Smooth muscle cell (in vitro differentiated cells): ENCODE data around the gene PDE6H. TPM values are rescaled to one million over a fixed set of nuclear protein-coding genes. Genes with fewer than 3 reads are reported as not detected.

ENCODE experiments used
- DNase-seq: peaks from one replicate; lab custom pipeline; 2025; ENCODE audit not compliant: unreplicated experiment; lab: John Stamatoyannopoulos, UW
- H2AFZ ChIP-seq: fragments of 200-600 bp; sonication (generic); 2 replicates; pipeline ENCODE4 v1.6.0; 2016; ENCODE audit warnings: antibody characterized with exemption, low read depth, mild to moderate bottlenecking
- H3F3A ChIP-seq: fragments of 200-600 bp; sonication (generic); 2 replicates; pipeline ENCODE4 v1.6.0; 2017; ENCODE audit warnings: antibody characterized with exemption, low read depth
- H3K27ac ChIP-seq: fragments of 200-600 bp; sonication (generic); 2 replicates; pipeline ENCODE4 v1.5.1; 2016; ENCODE audit warnings: low read depth, mild to moderate bottlenecking
- H3K27me3 ChIP-seq: fragments of 200-600 bp; sonication (generic); 2 replicates; pipeline ENCODE4 v1.6.1; 2016; ENCODE audit warnings: low read depth, mild to moderate bottlenecking
- H3K36me3 ChIP-seq: fragments of 200-600 bp; sonication (generic); 2 replicates; pipeline ENCODE4 v1.5.1; 2016; ENCODE audit warnings: low read depth
- H3K4me1 ChIP-seq: fragments of 200-600 bp; sonication (generic); 2 replicates; pipeline ENCODE4 v1.5.1; 2016; ENCODE audit warnings: low read depth
- H3K4me2 ChIP-seq: fragments of 200-600 bp; sonication (generic); 2 replicates; pipeline ENCODE4 v1.6.0; 2016; ENCODE audit warnings: mild to moderate bottlenecking
- H3K4me3 ChIP-seq: fragments of 200-600 bp; sonication (generic); 2 replicates; pipeline ENCODE4 v1.5.1; 2016; ENCODE audit warnings: mild to moderate bottlenecking
- H3K79me2 ChIP-seq: fragments of 200-600 bp; sonication (generic); 2 replicates; pipeline ENCODE4 v1.6.0; 2016; ENCODE audit warnings: low read depth, mild to moderate bottlenecking
- H3K9ac ChIP-seq: fragments of 200-600 bp; sonication (generic); 2 replicates; pipeline ENCODE4 v1.6.0; 2016; ENCODE audit warnings: low read depth
- H3K9me3 ChIP-seq: fragments of 200-600 bp; sonication (generic); replicated peaks from 2 replicates; pipeline ENCODE4 v1.5.1; 2016; ENCODE audit warnings: low read depth
- H4K20me1 ChIP-seq: fragments of 200-600 bp; sonication (generic); 2 replicates; pipeline ENCODE4 v1.6.0; 2016; ENCODE audit warnings: low read depth
- WGBS: methylation state at CpG from one replicate; pipeline ENCODE4 v1.1.7; 2016; ENCODE audit warnings: low lambda C conversion rate; 5-methylcytosine and 5-hydroxymethylcytosine counted together
- polyA plus RNA-seq: library from polyadenylated mRNA; unstranded; fragments of >200 nt; fragmentation: Nextera tagmentation; extraction: Ambion mirVana; gene quantifications from 2 replicates; pipeline ENCODE4 v1.2.1, GENCODE V29; 2016
- total RNA-seq: library from RNA; depleted of rRNA; stranded (reverse); fragments of >200 nt; gene quantifications from 2 replicates; pipeline ENCODE4 v1.2.3, GENCODE V29; 2014
- TF ChIP-seq, protein P1 (sequence below): fragments of 200-600 bp; sonication (generic); IDR thresholded peaks from 2 replicates; pipeline ENCODE4 v1.5.1; 2017; ENCODE audit warnings: borderline replicate concordance, mild to moderate bottlenecking, antibody characterized with exemption; ENCODE audit not compliant: insufficient read depth, poor library complexity, severe bottlenecking

Gene PDE6H
- total RNA-seq (not detected in 2 replicates), polyA plus RNA-seq (not detected in 2 replicates)

GRCh38 chr12:14972816-14973215 is at the start of gene PDE6H:
TSS of gene PDE6H (plus strand) at chr12:14973042. CDS start at chr12:14978013, 4,971 bp downstream.
- no peak for DNase-seq
- H4K20me1 ChIP-seq = no peaks in the 10 kb centered on the region
- 74% methylated on average over 2 of the region's 2 CpGs for WGBS
- no peaks in the 10 kb centered on the region for H3F3A ChIP-seq
- no peaks in the 10 kb centered on the region for H3K27me3 ChIP-seq
- no peak within 1 kb of the TSS for H3K4me3 ChIP-seq
- H3K4me1 ChIP-seq = no peaks in the 10 kb centered on the region
- TF ChIP-seq, protein P1, sequence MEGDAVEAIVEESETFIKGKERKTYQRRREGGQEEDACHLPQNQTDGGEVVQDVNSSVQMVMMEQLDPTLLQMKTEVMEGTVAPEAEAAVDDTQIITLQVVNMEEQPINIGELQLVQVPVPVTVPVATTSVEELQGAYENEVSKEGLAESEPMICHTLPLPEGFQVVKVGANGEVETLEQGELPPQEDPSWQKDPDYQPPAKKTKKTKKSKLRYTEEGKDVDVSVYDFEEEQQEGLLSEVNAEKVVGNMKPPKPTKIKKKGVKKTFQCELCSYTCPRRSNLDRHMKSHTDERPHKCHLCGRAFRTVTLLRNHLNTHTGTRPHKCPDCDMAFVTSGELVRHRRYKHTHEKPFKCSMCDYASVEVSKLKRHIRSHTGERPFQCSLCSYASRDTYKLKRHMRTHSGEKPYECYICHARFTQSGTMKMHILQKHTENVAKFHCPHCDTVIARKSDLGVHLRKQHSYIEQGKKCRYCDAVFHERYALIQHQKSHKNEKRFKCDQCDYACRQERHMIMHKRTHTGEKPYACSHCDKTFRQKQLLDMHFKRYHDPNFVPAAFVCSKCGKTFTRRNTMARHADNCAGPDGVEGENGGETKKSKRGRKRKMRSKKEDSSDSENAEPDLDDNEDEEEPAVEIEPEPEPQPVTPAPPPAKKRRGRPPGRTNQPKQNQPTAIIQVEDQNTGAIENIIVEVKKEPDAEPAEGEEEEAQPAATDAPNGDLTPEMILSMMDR = no peak
- no peak within 1 kb of the TSS for H3K4me2 ChIP-seq
- no peaks in the 10 kb centered on the region for H3K36me3 ChIP-seq
- no peaks in the 10 kb centered on the region for H3K9me3 ChIP-seq
- no peak within 1 kb of the TSS for H2AFZ ChIP-seq
- H3K9ac ChIP-seq = no peak within 1 kb of the TSS
- H3K27ac ChIP-seq = no peak within 1 kb of the TSS
- no peaks in the 10 kb centered on the region for H3K79me2 ChIP-seq

DNA sequence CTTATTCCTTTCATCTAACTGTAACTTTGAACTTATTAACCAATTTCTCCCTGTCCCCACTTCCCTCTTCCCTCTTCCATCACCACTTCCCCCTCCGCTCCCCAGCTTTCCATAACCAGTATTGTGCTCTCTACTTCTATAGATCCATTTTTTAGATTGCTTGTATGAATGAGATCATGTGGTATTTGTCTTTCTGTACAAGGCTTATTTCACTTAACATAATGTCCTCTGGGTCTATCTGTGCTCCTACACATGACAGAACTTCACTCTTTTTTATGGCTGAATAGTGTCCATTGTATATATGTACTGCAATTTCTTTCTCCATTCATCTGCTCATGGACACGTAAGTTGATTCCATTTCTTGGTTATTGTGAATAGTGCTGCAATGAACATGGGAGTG is 48.9 kb upstream of the PDE6H start:
- peak overlapping the region; percentile 18 for H2AFZ ChIP-seq
- no peaks in the 10 kb centered on the region for H4K20me1 ChIP-seq
- no peaks in the 10 kb centered on the region for H3K79me2 ChIP-seq
- H3K4me1 ChIP-seq = peaks cover 6% of the 10 kb centered on the region
- H3K27me3 ChIP-seq = no peaks in the 10 kb centered on the region
- DNase-seq = no peak
- H3K4me3 ChIP-seq = no peak overlapping the region
- H3K9me3 ChIP-seq = no peaks in the 10 kb centered on the region
- 96% methylated on average over 2 of the region's 2 CpGs for WGBS
- no peaks in the 10 kb centered on the region for H3K36me3 ChIP-seq
- TF ChIP-seq, protein P1 = no peak
- no peak overlapping the region for H3K4me2 ChIP-seq
- no peaks in the 10 kb centered on the region for H3F3A ChIP-seq
- H3K27ac ChIP-seq = no peak overlapping the region
- no peak overlapping the region for H3K9ac ChIP-seq

- H3K4me3 ChIP-seq = no peak overlapping the region
- H3K4me1 ChIP-seq = peaks cover 12% of the 10 kb centered on the region
- DNase-seq = no peak
- no peak overlapping the region for H2AFZ ChIP-seq
- no peak overlapping the region for H3K27ac ChIP-seq
- no peak overlapping the region for H3K4me2 ChIP-seq
- H4K20me1 ChIP-seq = no peaks in the 10 kb centered on the region
- no peak overlapping the region for H3K9ac ChIP-seq
- WGBS = 100% methylated on average over 3 of the region's 3 CpGs
- TF ChIP-seq, protein P1 = no peak
- no peaks in the 10 kb centered on the region for H3K27me3 ChIP-seq
- no peaks in the 10 kb centered on the region for H3K79me2 ChIP-seq
- no peaks in the 10 kb centered on the region for H3K9me3 ChIP-seq
- H3F3A ChIP-seq = no peaks in the 10 kb centered on the region
- no peaks in the 10 kb centered on the region for H3K36me3 ChIP-seq
These were observed 48.3 kb upstream of the PDE6H start for GRCh38 chr12:14924541-14924940.

DNA sequence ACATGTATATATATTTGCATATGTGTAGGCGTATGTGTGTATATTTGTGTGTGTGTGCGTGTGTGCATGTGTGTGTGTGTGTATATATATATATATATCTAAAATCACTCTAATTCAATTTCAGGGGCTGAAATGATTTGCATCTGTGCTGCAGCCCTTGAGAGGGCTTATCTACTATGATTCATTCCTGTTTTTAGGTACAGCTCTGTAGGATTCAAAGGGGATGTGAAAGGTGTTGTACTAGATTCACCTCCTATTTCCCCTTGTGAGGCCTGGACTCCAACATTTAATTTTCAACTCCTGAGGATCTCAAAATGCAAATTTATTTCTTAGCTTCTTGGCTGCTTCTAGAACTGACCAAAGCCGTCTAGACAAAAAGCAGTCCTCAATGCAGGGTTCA is 45.6 kb upstream of the PDE6H start:
- Histone ChIP-seq H4K20me1 (no peaks in the 10 kb centered on the region), H3K9me3 (no peaks in the 10 kb centered on the region), H3K4me2 (peak overlapping the region; percentile 8), H3K27me3 (no peaks in the 10 kb centered on the region), H3K4me1 (peaks cover 23% of the 10 kb centered on the region), H3K79me2 (no peaks in the 10 kb centered on the region), H3K27ac (peak overlapping the region; percentile 81), H2AFZ (peak overlapping the region; percentile 98), H3K9ac (no peak overlapping the region), H3F3A (peaks cover 5% of the 10 kb centered on the region), H3K36me3 (no peaks in the 10 kb centered on the region), H3K4me3 (peak overlapping the region; percentile 39)
- WGBS = 72% methylated on average over 3 of the region's 3 CpGs
- TF ChIP-seq, protein P1 = no peak
- DNase-seq = no peak
